Kidney epithelial cell (primary cell): ENCODE results near the gene MAGEA9B. TPM values are rescaled to one million over a fixed set of nuclear protein-coding genes. Genes with fewer than 3 reads are reported as not detected.
"Not testable (repeated sequence)": the region's sequence is repeated elsewhere in the genome, so short reads cannot be mapped to it uniquely, and the experiment has no call there.

Experiments used
- DNase-seq: peaks from one replicate; pipeline ENCODE4 v3.0.0-alpha.2; 2010; ENCODE audit warnings: low read depth
- H3K27me3 ChIP-seq: 2 replicates; pipeline ENCODE4 v1.6.0; 2011; ENCODE audit warnings: low read length; ENCODE audit not compliant: control insufficient read depth, insufficient read depth
- H3K36me3 ChIP-seq: 2 replicates; pipeline ENCODE4 v1.5.1; 2011; ENCODE audit warnings: low read length; ENCODE audit not compliant: control insufficient read depth, insufficient read depth
- H3K4me3 ChIP-seq: 2 replicates; pipeline ENCODE4 v1.5.1; 2011; ENCODE audit warnings: low read depth, mild to moderate bottlenecking, control low read depth, low read length
- CTCF ChIP-seq: IDR thresholded peaks from 2 replicates; pipeline ENCODE4 v1.5.1; 2011; ENCODE audit warnings: mild to moderate bottlenecking, moderate library complexity, low read length, control low read depth, inconsistent platforms; ENCODE audit not compliant: insufficient read depth, poor library complexity, severe bottlenecking
- total RNA-seq: library from RNA; depleted of rRNA; stranded (reverse); fragments of >200 nt; gene quantifications from 2 replicates; pipeline ENCODE4 v1.2.3, GENCODE V29; 2015

Gene MAGEA9B
- total RNA-seq, 1 donor from 2014 or later: 0.17 TPM

- DNase-seq: no peak
Measured at GRCh38 chrX:149628280-149628679, 41.0 kb upstream of the MAGEA9B start.

GRCh38 chrX:149626829-149627228 lies 39.6 kb upstream of the MAGEA9B start:
- not testable (repeated sequence) for H3K4me3 ChIP-seq, DNase-seq, H3K27me3 ChIP-seq, H3K36me3 ChIP-seq

More at GRCh38 chrX:149628280-149628679, 41.0 kb upstream of the MAGEA9B start:
- no peak overlapping the region for H3K4me3 ChIP-seq
- no peaks in the 10 kb centered on the region for H3K27me3 ChIP-seq
- H3K36me3 ChIP-seq: no peaks in the 10 kb centered on the region
- no peak for TF ChIP-seq CTCF

GRCh38 chrX:149619662-149620061 lies 32.4 kb upstream of the MAGEA9B start:
- not testable (repeated sequence) for DNase-seq, H3K36me3 ChIP-seq, H3K27me3 ChIP-seq, H3K4me3 ChIP-seq

GRCh38 chrX:149618871-149619270 lies 31.6 kb upstream of the MAGEA9B start:
- Histone ChIP-seq H3K27me3 (no peaks in the 10 kb centered on the region), H3K4me3 (no peak overlapping the region), H3K36me3 (no peaks in the 10 kb centered on the region)
- no peak for TF ChIP-seq CTCF
- no peak for DNase-seq

- Histone ChIP-seq H3K4me3 (no peak overlapping the region), H3K27me3 (no peaks in the 10 kb centered on the region), H3K36me3 (no peaks in the 10 kb centered on the region)
- DNase-seq: no peak
- TF ChIP-seq CTCF: no peak
Measured at GRCh38 chrX:149611623-149612175, 24.4 kb upstream of the MAGEA9B start.

GRCh38 chrX:149610511-149610910 lies 23.3 kb upstream of the MAGEA9B start:
- Histone ChIP-seq H3K27me3 (no peaks in the 10 kb centered on the region), H3K36me3 (no peaks in the 10 kb centered on the region), H3K4me3 (no peak overlapping the region)
- no peak for TF ChIP-seq CTCF
- no peak for DNase-seq

GRCh38 chrX:149607699-149608098 lies 20.4 kb upstream of the MAGEA9B start:
- DNase-seq: no peak
- Histone ChIP-seq H3K27me3 (no peaks in the 10 kb centered on the region), H3K4me3 (no peak overlapping the region), H3K36me3 (no peaks in the 10 kb centered on the region)
- TF ChIP-seq CTCF: no peak

- H3K27me3 ChIP-seq: not testable (repeated sequence)
Measured at GRCh38 chrX:149605248-149605885, 18.1 kb upstream of the MAGEA9B start.

GRCh38 chrX:149598603-149599002 lies 11.3 kb upstream of the MAGEA9B start:
- DNase-seq, H3K4me3 ChIP-seq, H3K36me3 ChIP-seq, H3K27me3 ChIP-seq: not testable (repeated sequence)

More at GRCh38 chrX:149605248-149605885, 18.1 kb upstream of the MAGEA9B start:
- not testable (repeated sequence) for H3K4me3 ChIP-seq, H3K36me3 ChIP-seq, DNase-seq
